ENCODE data around the gene F13A1.

DNA sequence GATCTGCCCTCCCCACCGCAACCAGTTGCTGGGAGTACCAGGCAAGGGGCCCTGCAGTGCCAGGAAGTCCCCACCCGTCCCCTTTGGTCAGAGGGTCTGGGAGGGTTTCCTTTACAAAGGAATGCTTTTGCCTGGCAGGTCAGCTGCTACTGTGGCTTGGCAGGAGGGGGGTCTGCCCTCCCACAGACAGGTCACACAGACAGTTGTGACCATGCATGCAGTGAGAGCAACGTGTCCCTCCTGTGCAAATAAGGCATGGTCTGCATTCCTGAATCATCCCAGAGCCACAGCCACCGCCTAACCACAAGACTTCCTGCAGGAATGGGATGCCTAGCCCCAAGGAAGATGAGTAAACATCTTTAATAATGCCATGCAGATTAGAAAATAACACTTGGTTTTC lies 439 bp upstream of the F13A1 start:
- TF ChIP-seq, protein P1, sequence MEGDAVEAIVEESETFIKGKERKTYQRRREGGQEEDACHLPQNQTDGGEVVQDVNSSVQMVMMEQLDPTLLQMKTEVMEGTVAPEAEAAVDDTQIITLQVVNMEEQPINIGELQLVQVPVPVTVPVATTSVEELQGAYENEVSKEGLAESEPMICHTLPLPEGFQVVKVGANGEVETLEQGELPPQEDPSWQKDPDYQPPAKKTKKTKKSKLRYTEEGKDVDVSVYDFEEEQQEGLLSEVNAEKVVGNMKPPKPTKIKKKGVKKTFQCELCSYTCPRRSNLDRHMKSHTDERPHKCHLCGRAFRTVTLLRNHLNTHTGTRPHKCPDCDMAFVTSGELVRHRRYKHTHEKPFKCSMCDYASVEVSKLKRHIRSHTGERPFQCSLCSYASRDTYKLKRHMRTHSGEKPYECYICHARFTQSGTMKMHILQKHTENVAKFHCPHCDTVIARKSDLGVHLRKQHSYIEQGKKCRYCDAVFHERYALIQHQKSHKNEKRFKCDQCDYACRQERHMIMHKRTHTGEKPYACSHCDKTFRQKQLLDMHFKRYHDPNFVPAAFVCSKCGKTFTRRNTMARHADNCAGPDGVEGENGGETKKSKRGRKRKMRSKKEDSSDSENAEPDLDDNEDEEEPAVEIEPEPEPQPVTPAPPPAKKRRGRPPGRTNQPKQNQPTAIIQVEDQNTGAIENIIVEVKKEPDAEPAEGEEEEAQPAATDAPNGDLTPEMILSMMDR (IDR thresholded peaks at IDR 0.05; ENCODE audit: insufficient read depth, low read length): no peak
- TF ChIP-seq, protein P2, sequence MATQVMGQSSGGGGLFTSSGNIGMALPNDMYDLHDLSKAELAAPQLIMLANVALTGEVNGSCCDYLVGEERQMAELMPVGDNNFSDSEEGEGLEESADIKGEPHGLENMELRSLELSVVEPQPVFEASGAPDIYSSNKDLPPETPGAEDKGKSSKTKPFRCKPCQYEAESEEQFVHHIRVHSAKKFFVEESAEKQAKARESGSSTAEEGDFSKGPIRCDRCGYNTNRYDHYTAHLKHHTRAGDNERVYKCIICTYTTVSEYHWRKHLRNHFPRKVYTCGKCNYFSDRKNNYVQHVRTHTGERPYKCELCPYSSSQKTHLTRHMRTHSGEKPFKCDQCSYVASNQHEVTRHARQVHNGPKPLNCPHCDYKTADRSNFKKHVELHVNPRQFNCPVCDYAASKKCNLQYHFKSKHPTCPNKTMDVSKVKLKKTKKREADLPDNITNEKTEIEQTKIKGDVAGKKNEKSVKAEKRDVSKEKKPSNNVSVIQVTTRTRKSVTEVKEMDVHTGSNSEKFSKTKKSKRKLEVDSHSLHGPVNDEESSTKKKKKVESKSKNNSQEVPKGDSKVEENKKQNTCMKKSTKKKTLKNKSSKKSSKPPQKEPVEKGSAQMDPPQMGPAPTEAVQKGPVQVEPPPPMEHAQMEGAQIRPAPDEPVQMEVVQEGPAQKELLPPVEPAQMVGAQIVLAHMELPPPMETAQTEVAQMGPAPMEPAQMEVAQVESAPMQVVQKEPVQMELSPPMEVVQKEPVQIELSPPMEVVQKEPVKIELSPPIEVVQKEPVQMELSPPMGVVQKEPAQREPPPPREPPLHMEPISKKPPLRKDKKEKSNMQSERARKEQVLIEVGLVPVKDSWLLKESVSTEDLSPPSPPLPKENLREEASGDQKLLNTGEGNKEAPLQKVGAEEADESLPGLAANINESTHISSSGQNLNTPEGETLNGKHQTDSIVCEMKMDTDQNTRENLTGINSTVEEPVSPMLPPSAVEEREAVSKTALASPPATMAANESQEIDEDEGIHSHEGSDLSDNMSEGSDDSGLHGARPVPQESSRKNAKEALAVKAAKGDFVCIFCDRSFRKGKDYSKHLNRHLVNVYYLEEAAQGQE (IDR thresholded peaks at IDR 0.05; ENCODE audit: insufficient replicate concordance, low read depth): no peak
- no peak for TF ChIP-seq POLR2AphosphoS5 (IDR thresholded peaks at IDR 0.05; ENCODE audit: low read depth)
- TF ChIP-seq GABPA (IDR thresholded peaks at IDR 0.05; ENCODE audit: low read depth): no peak
